Muscle of back (tissue), 11 donors: Measurements from ENCODE around the gene GPR4. TPM values are rescaled to one million over a fixed set of nuclear protein-coding genes. Genes with fewer than 3 reads are reported as not detected.

Experiments used
- DNase-seq, 3 donors: peaks; one replicate each; pipeline versions ENCODE4 v3.0.0 to v3.0.0-alpha.2; 2013
- polyA plus RNA-seq, 10 donors: library from polyadenylated mRNA; unstranded; fragments of 120-200 nt; gene quantifications; one replicate each; pipeline ENCODE4 v1.2.1, GENCODE V29; 2013; ENCODE audit not compliant: insufficient read length in 10 of 10

GPR4 gene
- polyA plus RNA-seq, 10 donors: 1.4 to 3.6 (median 2.6) TPM

- DNase-seq: no peak
Observed at GRCh38 chr19:45590300-45591003, 11.6 kb downstream of the GPR4 start.

GRCh38 chr19:45589768-45590167 is 12.2 kb downstream of the GPR4 start:
- DNase-seq: no peak

GRCh38 chr19:45587873-45588272 is 14.1 kb downstream of the GPR4 start:
- DNase-seq: no peak

- DNase-seq: no peak
Observed at GRCh38 chr19:45585158-45585577, 16.8 kb downstream of the GPR4 start.

GRCh38 chr19:45584332-45585157 is 17.5 kb downstream of the GPR4 start, which contains the start of gene OPA3:
Gene OPA3, minus strand, starts transcription at chr19:45584802. Its CDS starts 38 bp downstream, at chr19:45584764.
- DNase-seq: peak; percentile 100

- no peak for DNase-seq
Observed at GRCh38 chr19:45581576-45581975, 20.4 kb downstream of the GPR4 start.

- DNase-seq: no peak
Observed at GRCh38 chr19:45578861-45579260, 23.2 kb downstream of the GPR4 start.

- DNase-seq: peak in 1 of 3 donors; percentile 66
Observed at GRCh38 chr19:45577111-45577905, 24.7 kb downstream of the GPR4 start.

- no peak for DNase-seq
Observed at GRCh38 chr19:45576682-45577081, 25.3 kb downstream of the GPR4 start.

GRCh38 chr19:45575216-45575615 is 26.8 kb downstream of the GPR4 start:
- no peak for DNase-seq

- DNase-seq: no peak
Observed at GRCh38 chr19:45574526-45574925, 27.5 kb downstream of the GPR4 start.

GRCh38 chr19:45571457-45572220 is 30.4 kb downstream of the GPR4 start:
- no peak for DNase-seq

- peak in 1 of 3 donors; percentile 29 for DNase-seq
Observed at GRCh38 chr19:45569619-45570421, 32.2 kb downstream of the GPR4 start.

GRCh38 chr19:45568732-45569131 is 33.3 kb downstream of the GPR4 start:
- DNase-seq: no peak

- DNase-seq: no peak
Observed at GRCh38 chr19:45567609-45568008, 34.4 kb downstream of the GPR4 start.

- no peak for DNase-seq
Observed at GRCh38 chr19:45564131-45564780, 37.8 kb downstream of the GPR4 start.

- DNase-seq: no peak
Observed at GRCh38 chr19:45560686-45561085, 41.3 kb downstream of the GPR4 start.

GRCh38 chr19:45560038-45560437 is 42.0 kb downstream of the GPR4 start:
- no peak for DNase-seq

- DNase-seq: peak in 2 of 3 donors; percentile 16 to 32
Observed at GRCh38 chr19:45558399-45558878, 43.6 kb downstream of the GPR4 start.

- DNase-seq: no peak
Observed at GRCh38 chr19:45556835-45557234, 45.2 kb downstream of the GPR4 start.
